Measurements from ENCODE around the gene RBM20. TPM values are rescaled to one million over a fixed set of nuclear protein-coding genes. Genes with fewer than 3 reads are reported as not detected.

Gene RBM20
- total and polyA plus RNA-seq, 2 of the 13 experiments (the other 11 are each of a cell fraction or from before 2014, with no cell fraction given) = 0.02 to 0.22 TPM

- TF ChIP-seq ZNF577 (CRISPR knock-in tag; IDR thresholded peaks at IDR 0.05; ENCODE audit: borderline replicate concordance, low read depth) = no peak
- TF ChIP-seq FOXO4 (CRISPR knock-in tag; conservative IDR thresholded peaks at IDR 0.05) = no peak
- TF ChIP-seq ZNF713 (CRISPR knock-in tag; IDR thresholded peaks at IDR 0.05) = no peak
- TF ChIP-seq ZNF318 (CRISPR knock-in tag; IDR thresholded peaks at IDR 0.05) = no peak
- no peak for TF ChIP-seq IKZF1 (IDR thresholded peaks at IDR 0.05)
- TF ChIP-seq, protein P1, sequence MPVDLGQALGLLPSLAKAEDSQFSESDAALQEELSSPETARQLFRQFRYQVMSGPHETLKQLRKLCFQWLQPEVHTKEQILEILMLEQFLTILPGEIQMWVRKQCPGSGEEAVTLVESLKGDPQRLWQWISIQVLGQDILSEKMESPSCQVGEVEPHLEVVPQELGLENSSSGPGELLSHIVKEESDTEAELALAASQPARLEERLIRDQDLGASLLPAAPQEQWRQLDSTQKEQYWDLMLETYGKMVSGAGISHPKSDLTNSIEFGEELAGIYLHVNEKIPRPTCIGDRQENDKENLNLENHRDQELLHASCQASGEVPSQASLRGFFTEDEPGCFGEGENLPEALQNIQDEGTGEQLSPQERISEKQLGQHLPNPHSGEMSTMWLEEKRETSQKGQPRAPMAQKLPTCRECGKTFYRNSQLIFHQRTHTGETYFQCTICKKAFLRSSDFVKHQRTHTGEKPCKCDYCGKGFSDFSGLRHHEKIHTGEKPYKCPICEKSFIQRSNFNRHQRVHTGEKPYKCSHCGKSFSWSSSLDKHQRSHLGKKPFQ (CRISPR knock-in tag; IDR thresholded peaks at IDR 0.05; ENCODE audit: insufficient replicate concordance) = no peak
- TF ChIP-seq CAMTA2 (CRISPR knock-in tag; IDR thresholded peaks at IDR 0.05; ENCODE audit: borderline replicate concordance) = no peak
- TF ChIP-seq ZNF484 (CRISPR knock-in tag; IDR thresholded peaks at IDR 0.05; ENCODE audit: borderline replicate concordance, low read depth) = no peak
- TF ChIP-seq TAF15 (IDR thresholded peaks at IDR 0.05; ENCODE audit: low read depth, low read length, poor library complexity, severe bottlenecking) = no peak
- TF ChIP-seq ZNF337 (CRISPR knock-in tag; IDR thresholded peaks at IDR 0.05; ENCODE audit: borderline replicate concordance, low read depth) = no peak
- no peak for TF ChIP-seq EZH2 (conservative IDR thresholded peaks at IDR 0.05; ENCODE audit: low read depth, low read length)
- TF ChIP-seq FIP1L1 (IDR thresholded peaks at IDR 0.05; ENCODE audit: borderline replicate concordance, insufficient read depth, low read depth, low read length) = no peak
- TF ChIP-seq SP5 (CRISPR knock-in tag; IDR thresholded peaks at IDR 0.05; ENCODE audit: borderline replicate concordance, low read depth) = no peak
- no peak for TF ChIP-seq MEF2D (CRISPR knock-in tag; IDR thresholded peaks at IDR 0.05)
- TF ChIP-seq ZNF33A (CRISPR knock-in tag; IDR thresholded peaks at IDR 0.05; ENCODE audit: borderline replicate concordance) = no peak
- TF ChIP-seq, protein P2, sequence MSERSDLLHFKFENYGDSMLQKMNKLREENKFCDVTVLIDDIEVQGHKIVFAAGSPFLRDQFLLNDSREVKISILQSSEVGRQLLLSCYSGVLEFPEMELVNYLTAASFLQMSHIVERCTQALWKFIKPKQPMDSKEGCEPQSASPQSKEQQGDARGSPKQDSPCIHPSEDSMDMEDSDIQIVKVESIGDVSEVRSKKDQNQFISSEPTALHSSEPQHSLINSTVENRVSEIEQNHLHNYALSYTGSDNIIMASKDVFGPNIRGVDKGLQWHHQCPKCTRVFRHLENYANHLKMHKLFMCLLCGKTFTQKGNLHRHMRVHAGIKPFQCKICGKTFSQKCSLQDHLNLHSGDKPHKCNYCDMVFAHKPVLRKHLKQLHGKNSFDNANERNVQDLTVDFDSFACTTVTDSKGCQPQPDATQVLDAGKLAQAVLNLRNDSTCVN (CRISPR knock-in tag; IDR thresholded peaks at IDR 0.05; ENCODE audit: borderline replicate concordance) = no peak
- TF ChIP-seq KDM6A (CRISPR knock-in tag; IDR thresholded peaks at IDR 0.05; ENCODE audit: low read depth) = peak; percentile 42; the same call in 1 of the 2 replicates
- no peak for TF ChIP-seq NR3C1 (CRISPR knock-in tag; IDR thresholded peaks at IDR 0.05)
- TF ChIP-seq SSRP1 (CRISPR knock-in tag; IDR thresholded peaks at IDR 0.05) = no peak
Measured at GRCh38 chr10:110735620-110736027, 91.5 kb downstream of the RBM20 start (continued).
